Tibial nerve (tissue), 4 donors: ENCODE results near the gene PIK3AP1.

Experiments
- EP300 ChIP-seq, 2 donors: sonication (generic); formaldehyde crosslinking; IDR thresholded peaks; one replicate each; pipeline ENCODE4 v1.6.1; 2017; ENCODE audit warnings: antibody characterized with exemption in 2 of 2, mild to moderate bottlenecking in 1 of 2
- POLR2A ChIP-seq, 2 donors: fragments of 450-650 bp; IDR thresholded peaks; one replicate each; pipeline ENCODE4 v1.6.1; 2017; ENCODE audit warnings: antibody characterized with exemption in 2 of 2, mild to moderate bottlenecking in 2 of 2, moderate library complexity in 2 of 2
- TF ChIP-seq, protein P1 (sequence below), 5 experiments: fragments of 200-600 bp in 3 of 5; fragments of 450-650 bp in 2 of 5; sonication (generic) in 3 of 5; IDR thresholded peaks; one replicate each; pipeline ENCODE4 v1.5.1; 2016 to 2019; ENCODE audit warnings: antibody characterized with exemption in 5 of 5, mild to moderate bottlenecking in 3 of 5, moderate library complexity in 2 of 5

GRCh38 chr10:96758423-96758822, 38.1 kb upstream of the PIK3AP1 start:
- TF ChIP-seq POLR2A (IDR thresholded peaks at IDR 0.05) (no peak), EP300 (IDR thresholded peaks at IDR 0.05) (peak in 1 of 2 donors; percentile 43)
- TF ChIP-seq, protein P1, sequence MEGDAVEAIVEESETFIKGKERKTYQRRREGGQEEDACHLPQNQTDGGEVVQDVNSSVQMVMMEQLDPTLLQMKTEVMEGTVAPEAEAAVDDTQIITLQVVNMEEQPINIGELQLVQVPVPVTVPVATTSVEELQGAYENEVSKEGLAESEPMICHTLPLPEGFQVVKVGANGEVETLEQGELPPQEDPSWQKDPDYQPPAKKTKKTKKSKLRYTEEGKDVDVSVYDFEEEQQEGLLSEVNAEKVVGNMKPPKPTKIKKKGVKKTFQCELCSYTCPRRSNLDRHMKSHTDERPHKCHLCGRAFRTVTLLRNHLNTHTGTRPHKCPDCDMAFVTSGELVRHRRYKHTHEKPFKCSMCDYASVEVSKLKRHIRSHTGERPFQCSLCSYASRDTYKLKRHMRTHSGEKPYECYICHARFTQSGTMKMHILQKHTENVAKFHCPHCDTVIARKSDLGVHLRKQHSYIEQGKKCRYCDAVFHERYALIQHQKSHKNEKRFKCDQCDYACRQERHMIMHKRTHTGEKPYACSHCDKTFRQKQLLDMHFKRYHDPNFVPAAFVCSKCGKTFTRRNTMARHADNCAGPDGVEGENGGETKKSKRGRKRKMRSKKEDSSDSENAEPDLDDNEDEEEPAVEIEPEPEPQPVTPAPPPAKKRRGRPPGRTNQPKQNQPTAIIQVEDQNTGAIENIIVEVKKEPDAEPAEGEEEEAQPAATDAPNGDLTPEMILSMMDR (IDR thresholded peaks at IDR 0.05), result no peak
